HL-60/S4 treated with retinoic acid at 250 ng/mL for 4 days and 3 days (cell line): ENCODE results near the gene UBE2D4.
"Not testable (repeated sequence)": the region's sequence is repeated elsewhere in the genome, so short reads cannot be mapped to it uniquely, and the experiment has no call there.

Experiments used
- in situ Hi-C: fragments of 300-500 bp; cut with MboI; formaldehyde crosslinking; loops from 2 replicates; pipeline ENCODE4 v1.7.0; 2022; ENCODE audit warnings: low sequenced_read_pairs

The UBE2D4 gene

DNA sequence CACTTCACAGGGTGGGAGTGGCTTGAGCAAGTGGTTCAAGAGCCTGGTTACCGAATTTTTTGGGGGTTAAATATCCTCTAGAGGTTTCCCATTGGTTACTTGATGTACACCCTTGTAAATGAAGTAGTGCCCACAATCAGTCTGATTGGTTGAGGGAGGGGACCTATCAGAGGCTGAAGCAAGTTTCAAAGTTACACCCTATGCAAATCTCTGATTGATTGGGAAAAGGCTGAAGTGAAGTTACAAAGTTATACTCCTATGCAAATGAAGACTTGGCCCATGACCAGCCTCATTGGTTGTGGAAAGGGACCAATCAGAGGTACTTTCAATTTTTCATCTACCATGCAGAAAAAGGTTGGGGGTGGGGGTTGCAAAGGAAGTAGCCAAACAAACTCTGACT is 34.7 kb downstream of the UBE2D4 start:
- in situ Hi-C loops = no loop called here

GRCh38 chr7:43966392-43966791 is 40.2 kb downstream of the UBE2D4 start:
- in situ Hi-C loops = not testable (repeated sequence)

- in situ Hi-C loops = not testable (repeated sequence)
Measured at GRCh38 chr7:43968172-43969040, 42.2 kb downstream of the UBE2D4 start.

DNA sequence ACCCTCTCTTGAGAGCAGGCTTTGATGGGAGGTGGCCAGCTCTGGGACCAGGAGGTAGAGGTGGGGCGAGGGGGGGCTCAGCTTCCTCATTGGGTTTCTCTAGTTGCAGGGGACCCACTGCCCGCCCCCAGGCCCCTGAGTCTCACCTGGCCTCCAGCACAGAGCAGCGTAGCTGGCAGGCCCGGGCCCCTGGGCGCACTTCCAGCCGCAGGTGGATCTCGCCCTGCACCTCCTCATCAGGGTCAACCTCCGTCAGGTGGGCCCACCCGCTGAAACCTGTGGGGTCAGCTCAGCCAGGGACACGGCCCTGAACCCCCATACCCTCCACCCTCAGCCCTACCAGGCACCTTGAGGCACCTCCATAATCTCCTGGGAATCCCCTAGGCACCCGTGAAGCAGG is 43.4 kb downstream of the UBE2D4 start:
- in situ Hi-C loops = not testable (repeated sequence)

GRCh38 chr7:43970698-43971097 is 44.5 kb downstream of the UBE2D4 start:
- in situ Hi-C loops = not testable (repeated sequence)

GRCh38 chr7:43974033-43974573 is 47.9 kb downstream of the UBE2D4 start:
- in situ Hi-C loops = not testable (repeated sequence)

- in situ Hi-C loops = not testable (repeated sequence)
Measured at GRCh38 chr7:43974725-43975482, 48.7 kb downstream of the UBE2D4 start.

- in situ Hi-C loops = no loop called here
Measured at GRCh38 chr7:43977525-43977924, 51.3 kb downstream of the UBE2D4 start.

GRCh38 chr7:43978102-43978501 is 51.9 kb downstream of the UBE2D4 start:
- in situ Hi-C loops = not testable (repeated sequence)

- in situ Hi-C loops = not testable (repeated sequence)
Measured at GRCh38 chr7:43982848-43983247, 56.6 kb downstream of the UBE2D4 start.

DNA sequence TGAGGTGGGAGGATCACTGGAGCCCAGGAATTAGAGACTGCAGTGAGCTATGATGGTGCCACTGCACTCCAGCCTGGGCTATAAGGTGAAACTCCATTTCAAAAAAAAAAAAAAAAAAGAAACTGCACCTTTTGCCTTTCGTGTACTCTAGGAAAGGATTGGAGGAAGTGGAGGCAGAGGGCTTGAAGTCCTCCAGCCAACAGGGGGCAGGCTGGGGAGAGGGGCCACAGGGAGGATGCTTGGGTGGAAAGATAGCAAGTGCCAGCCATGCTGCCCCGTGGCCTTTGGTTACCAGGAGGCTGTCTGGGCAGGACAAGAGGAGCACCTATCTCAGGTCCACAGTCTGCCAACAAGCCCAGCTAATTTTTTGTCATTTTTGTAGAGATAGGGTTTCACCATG is 57.5 kb downstream of the UBE2D4 start:
- in situ Hi-C loops = not testable (repeated sequence)

DNA sequence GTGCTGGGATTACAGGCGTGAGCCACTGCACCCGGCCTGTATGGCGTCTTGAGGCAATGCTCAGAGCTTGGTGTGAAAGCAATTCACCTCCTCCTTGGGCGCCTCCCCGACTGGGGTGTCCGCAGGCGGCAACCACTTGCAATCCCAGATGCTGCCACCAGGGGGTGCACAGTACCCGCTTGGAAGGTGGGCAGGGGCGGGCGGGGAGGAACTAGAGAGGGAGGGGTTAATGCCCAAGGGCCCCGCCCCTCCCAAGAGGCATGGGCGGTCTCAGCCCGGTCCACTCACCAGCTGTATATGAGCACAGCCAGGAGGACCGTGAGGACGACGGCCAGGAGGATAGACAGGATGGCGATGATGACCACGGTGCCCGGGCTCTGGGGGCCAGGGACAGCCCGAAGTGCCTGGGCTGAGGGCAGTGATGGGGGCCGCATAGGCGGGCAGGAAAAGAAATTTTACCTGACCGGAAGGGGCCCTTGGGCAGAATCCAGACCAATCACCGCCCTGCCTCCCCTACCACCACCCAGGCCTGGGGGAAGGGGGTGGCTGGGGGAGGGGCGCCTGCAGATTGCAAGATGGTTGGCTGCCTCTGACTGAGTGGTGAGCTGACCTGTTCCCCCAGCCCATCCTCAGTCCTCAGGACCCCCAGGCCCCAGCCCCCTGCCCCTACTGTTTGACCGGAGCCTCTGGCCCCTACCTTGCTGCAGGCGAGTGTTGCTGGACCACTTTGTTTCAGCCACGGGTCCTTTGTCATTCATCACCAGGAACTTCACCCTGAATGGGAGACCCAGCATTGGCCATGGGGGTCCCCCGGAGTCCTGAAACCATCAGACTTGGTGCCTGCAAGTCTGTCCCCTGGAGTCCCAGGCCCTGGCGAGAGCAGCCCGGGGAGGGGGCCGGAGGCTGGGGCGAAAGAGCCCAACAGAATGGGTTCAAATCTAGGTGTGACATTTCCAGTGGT is 59.9 kb downstream of the UBE2D4 start:
- in situ Hi-C loops = not testable (repeated sequence)

DNA sequence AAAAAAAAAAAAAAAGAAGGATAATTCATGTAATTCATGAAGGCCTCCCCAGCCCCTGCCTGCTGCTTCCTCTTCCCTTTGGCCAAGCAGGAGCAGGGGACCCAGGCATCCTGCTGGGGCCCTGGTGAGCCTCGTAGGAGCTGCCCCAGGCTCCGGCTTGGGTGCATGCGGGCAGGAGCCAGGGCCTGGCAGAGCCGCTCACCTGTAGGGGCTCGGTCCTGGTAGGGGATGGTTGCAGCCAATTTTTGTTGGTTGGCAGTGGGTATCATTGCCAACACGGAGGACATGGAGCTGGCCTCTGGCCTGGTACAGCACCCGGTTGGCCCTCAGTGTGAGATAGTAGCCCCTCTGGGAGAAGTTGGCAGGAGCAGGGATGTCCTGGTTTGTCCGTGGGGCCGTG is 61.2 kb downstream of the UBE2D4 start:
- in situ Hi-C loops = not testable (repeated sequence)

GRCh38 chr7:43990011-43990585 is 63.9 kb downstream of the UBE2D4 start:
- in situ Hi-C loops = not testable (repeated sequence)

DNA sequence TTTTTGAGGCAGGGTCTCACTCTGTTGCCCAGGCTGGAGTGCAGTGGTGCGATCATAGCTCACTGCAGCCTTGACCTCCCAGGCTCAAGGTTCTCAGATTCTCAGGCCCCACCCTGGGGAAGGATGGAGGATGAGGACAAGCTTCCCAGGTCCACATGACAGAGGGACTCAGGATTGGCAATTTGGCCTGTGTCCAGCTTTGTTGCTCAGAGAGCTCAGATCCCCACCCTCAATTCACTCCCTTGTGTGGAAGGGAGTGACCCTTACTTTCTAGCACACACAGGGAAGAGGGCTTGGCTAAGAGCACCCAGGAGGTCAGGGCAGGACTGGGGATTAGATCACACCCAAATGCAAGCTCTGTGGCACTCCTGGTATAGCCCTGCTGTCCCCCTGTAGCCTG is 64.6 kb downstream of the UBE2D4 start:
- in situ Hi-C loops = not testable (repeated sequence)

- in situ Hi-C loops = not testable (repeated sequence)
Measured at GRCh38 chr7:43992896-43993295, 66.7 kb downstream of the UBE2D4 start.

- in situ Hi-C loops = not testable (repeated sequence)
Measured at GRCh38 chr7:43994681-43995080, 68.4 kb downstream of the UBE2D4 start.

DNA sequence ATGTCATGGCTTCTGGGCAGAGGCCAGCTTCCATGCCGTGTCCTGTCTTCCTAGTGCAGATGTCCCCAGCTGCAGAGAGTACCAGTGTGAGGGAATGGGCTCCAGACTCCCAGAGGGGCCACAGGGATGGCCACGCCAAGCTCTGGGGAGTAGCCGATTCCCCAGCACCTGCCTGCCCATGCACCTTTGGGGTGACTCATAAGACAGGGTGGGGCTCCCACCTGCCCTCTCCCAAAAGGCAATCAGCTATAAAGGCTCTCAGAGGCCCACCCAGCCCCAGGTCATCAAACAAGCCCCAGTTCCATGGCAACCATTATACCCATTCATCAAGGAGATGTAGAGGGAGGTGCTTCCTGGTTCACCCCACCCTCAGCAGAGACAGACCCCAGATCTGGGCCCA is 71.3 kb downstream of the UBE2D4 start, which contains the start of gene SPDYE1:
TSS of gene SPDYE1 (plus strand) at position 366 of the 400 bp plus-strand sequence. CDS start 2,053 bp downstream, outside the sequence.
- in situ Hi-C loops = not testable (repeated sequence)
